ENCODE results near the gene BCKDHB.

Gene BCKDHB

DNA sequence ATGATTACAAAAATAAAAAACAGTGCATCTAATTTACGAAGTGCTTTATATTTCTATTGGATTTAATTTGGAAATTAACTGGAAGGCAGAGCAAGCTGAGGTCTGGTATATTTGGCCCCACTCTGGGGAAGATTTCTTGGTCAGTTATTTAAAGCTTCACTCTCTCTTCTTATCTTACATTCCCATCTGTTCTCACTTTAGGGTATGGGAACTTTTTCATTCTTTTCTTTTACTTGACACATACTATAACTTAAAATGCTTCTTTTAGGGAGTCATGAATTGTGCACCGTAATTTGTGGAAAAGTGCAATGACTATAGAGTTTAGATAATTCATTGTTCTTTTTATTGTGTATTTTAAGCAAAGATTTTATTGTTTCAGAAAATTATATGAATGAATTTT, 170.4 kb downstream of the BCKDHB start:
- no peak for DNase-seq (ENCODE audit: extremely low read depth, insufficient read length)
- H3K4me3 ChIP-seq (replicated peaks; ENCODE audit: low read depth, low read length), result no peak overlapping the region
- no peak for TF ChIP-seq CTCF (IDR thresholded peaks at IDR 0.05; ENCODE audit: insufficient read depth, low read length, poor library complexity, severe bottlenecking)
- H3K27me3 ChIP-seq (replicated peaks; ENCODE audit: control insufficient read depth, insufficient read depth, low read length), result no peaks in the 10 kb centered on the region
- no peaks in the 10 kb centered on the region for H3K36me3 ChIP-seq (ENCODE audit: control insufficient read depth, insufficient read depth, low read length)

DNA sequence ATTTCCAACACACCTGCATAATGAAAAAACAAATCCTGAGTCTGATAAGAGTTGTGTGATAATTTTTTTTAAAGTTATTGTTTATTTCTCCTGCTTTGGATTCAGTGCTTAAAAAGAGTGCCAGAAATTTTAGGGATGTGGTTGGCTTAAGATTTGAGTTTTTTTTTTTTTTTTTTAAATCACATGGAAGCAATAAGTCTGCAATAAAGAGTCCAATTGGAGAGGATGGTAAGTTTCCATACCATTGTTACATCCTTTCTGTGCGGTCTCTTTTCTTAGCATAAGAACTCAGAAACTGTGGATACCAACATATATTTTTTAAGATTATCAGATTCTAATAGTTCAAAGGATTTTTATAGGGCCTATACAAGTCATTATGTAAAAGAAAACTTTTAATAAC, 171.0 kb downstream of the BCKDHB start:
- no peak for DNase-seq (ENCODE audit: extremely low read depth, insufficient read length)
- Histone ChIP-seq H3K4me3 (replicated peaks; ENCODE audit: low read depth, low read length) (no peak overlapping the region), H3K27me3 (replicated peaks; ENCODE audit: control insufficient read depth, insufficient read depth, low read length) (no peaks in the 10 kb centered on the region), H3K36me3 (ENCODE audit: control insufficient read depth, insufficient read depth, low read length) (no peaks in the 10 kb centered on the region)
- no peak for TF ChIP-seq CTCF (IDR thresholded peaks at IDR 0.05; ENCODE audit: insufficient read depth, low read length, poor library complexity, severe bottlenecking)

- no peaks in the 10 kb centered on the region for H3K36me3 ChIP-seq (ENCODE audit: control insufficient read depth, insufficient read depth, low read length)
- peak; percentile 33 for DNase-seq (ENCODE audit: extremely low read depth, insufficient read length)
- no peak overlapping the region for H3K4me3 ChIP-seq (replicated peaks; ENCODE audit: low read depth, low read length)
Measured at GRCh38 chr6:80280262-80281010, 174.0 kb downstream of the BCKDHB start.

DNA sequence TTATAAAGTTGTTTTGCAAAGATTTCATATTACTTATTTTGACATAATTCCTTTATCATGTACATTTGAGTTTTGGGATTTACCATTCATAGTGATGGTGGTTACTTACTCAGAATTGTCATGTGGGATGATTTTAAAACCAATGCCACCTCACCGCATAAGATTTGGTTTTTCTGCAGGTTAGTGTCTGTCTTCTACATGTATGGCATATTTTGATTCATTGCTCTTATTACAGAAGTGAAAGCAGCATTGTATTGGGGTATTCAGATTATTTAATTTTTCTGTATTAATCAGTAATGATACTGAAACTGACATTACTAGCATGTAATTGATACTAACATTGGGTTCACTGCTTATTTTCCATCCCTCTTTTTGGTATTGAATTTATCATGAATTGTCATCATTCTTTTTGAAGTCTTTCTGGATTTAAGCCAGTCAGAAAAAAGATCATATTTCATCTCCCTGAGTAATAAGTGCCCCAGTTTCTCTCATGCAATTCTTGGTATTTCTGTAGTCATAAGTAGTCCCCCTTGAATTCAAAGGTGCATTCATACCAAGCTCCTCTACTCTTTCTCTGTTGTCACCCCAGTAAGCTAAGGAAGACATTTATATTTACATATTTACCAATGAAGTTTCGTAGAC, 176.6 kb downstream of the BCKDHB start:
- Histone ChIP-seq H3K27me3 (replicated peaks; ENCODE audit: control insufficient read depth, insufficient read depth, low read length) (no peaks in the 10 kb centered on the region), H3K4me3 (replicated peaks; ENCODE audit: low read depth, low read length) (no peak overlapping the region), H3K36me3 (ENCODE audit: control insufficient read depth, insufficient read depth, low read length) (no peaks in the 10 kb centered on the region)
- DNase-seq (ENCODE audit: extremely low read depth, insufficient read length), result no peak
- TF ChIP-seq CTCF (IDR thresholded peaks at IDR 0.05; ENCODE audit: insufficient read depth, low read length, poor library complexity, severe bottlenecking), result no peak

More at GRCh38 chr6:80280262-80281010, 174.0 kb downstream of the BCKDHB start:
- no peaks in the 10 kb centered on the region for H3K27me3 ChIP-seq (replicated peaks; ENCODE audit: control insufficient read depth, insufficient read depth, low read length)
- TF ChIP-seq CTCF (IDR thresholded peaks at IDR 0.05; ENCODE audit: insufficient read depth, low read length, poor library complexity, severe bottlenecking), result no peak

GRCh38 chr6:80287112-80287511, 180.6 kb downstream of the BCKDHB start:
- TF ChIP-seq CTCF (IDR thresholded peaks at IDR 0.05; ENCODE audit: insufficient read depth, low read length, poor library complexity, severe bottlenecking), result no peak
- no peak overlapping the region for H3K4me3 ChIP-seq (replicated peaks; ENCODE audit: low read depth, low read length)
- no peak for DNase-seq (ENCODE audit: extremely low read depth, insufficient read length)
- H3K36me3 ChIP-seq (ENCODE audit: control insufficient read depth, insufficient read depth, low read length), result no peaks in the 10 kb centered on the region
- H3K27me3 ChIP-seq (replicated peaks; ENCODE audit: control insufficient read depth, insufficient read depth, low read length), result no peaks in the 10 kb centered on the region

All from GM06990 (cell line).